HFFc6 (cell line): Measurements from ENCODE around the gene ARID3C. TPM values are rescaled to one million over a fixed set of nuclear protein-coding genes. Genes with fewer than 3 reads are reported as not detected.

ENCODE experiments used
- DNase-seq: peaks from one replicate; pipeline ENCODE4 v3.0.0-alpha.2; 2018
- H3K27ac Mint-ChIP-seq: 2 replicates; pipeline ENCODE4 v1.8.0; 2020; ENCODE audit warnings: mild to moderate bottlenecking, mixed read lengths
- H3K27me3 Mint-ChIP-seq: 2 replicates; pipeline ENCODE4 v1.8.0; 2021; ENCODE audit warnings: mild to moderate bottlenecking, moderate library complexity, mixed read lengths; ENCODE audit not compliant: insufficient read depth
- H3K36me3 Mint-ChIP-seq: 2 replicates; pipeline ENCODE4 v1.8.0; 2021; ENCODE audit warnings: low read depth, mixed read lengths
- H3K4me1 Mint-ChIP-seq: 2 replicates; pipeline ENCODE4 v1.8.0; 2020; ENCODE audit warnings: low read depth, mixed read lengths
- H3K4me3 Mint-ChIP-seq: 2 replicates; pipeline ENCODE4 v1.8.0; 2020; ENCODE audit warnings: mild to moderate bottlenecking, moderate library complexity, mixed read lengths
- H3K9me3 Mint-ChIP-seq: 2 replicates; pipeline ENCODE4 v1.8.0; 2020; ENCODE audit warnings: mild to moderate bottlenecking, mixed read lengths
- CTCF ChIP-seq: fragments of 200-600 bp; sonication (generic); IDR thresholded peaks from 2 replicates; pipeline ENCODE4 v1.5.0; 2021; ENCODE audit warnings: antibody characterized with exemption, mild to moderate bottlenecking
- total RNA-seq, 6 experiments: library from RNA; stranded (reverse); fragmentation: NEBNext Ultra II Directional; extraction: Animal tissue kit (Norgen Biotek cat#: 25700); gene quantifications; 2 replicates in 1 of 6; 3 replicates in 5 of 6; pipeline ENCODE4 v1.2.3, GENCODE V29; 2021

ARID3C gene
- total RNA-seq, 6 experiments from 2014 or later, result 0.14 to 0.17 TPM; not detected in 4

- DNase-seq, result no peak
- no peaks in the 10 kb centered on the region for H3K36me3 Mint-ChIP-seq
- H3K4me3 Mint-ChIP-seq, result no peak overlapping the region
- no peak overlapping the region for H3K27ac Mint-ChIP-seq
- TF ChIP-seq CTCF, result no peak
- H3K9me3 Mint-ChIP-seq, result no peaks in the 10 kb centered on the region
- H3K27me3 Mint-ChIP-seq, result peaks cover 56% of the 10 kb centered on the region
- no peaks in the 10 kb centered on the region for H3K4me1 Mint-ChIP-seq
Observed at GRCh38 chr9:34585946-34586669, 42.8 kb downstream of the ARID3C start.

- Mint-ChIP-seq H3K4me1 (no peaks in the 10 kb centered on the region), H3K9me3 (no peaks in the 10 kb centered on the region)
Observed at GRCh38 chr9:34584970-34585369, 43.9 kb downstream of the ARID3C start.

GRCh38 chr9:34582787-34583186 is 46.1 kb downstream of the ARID3C start:
- H3K27me3 Mint-ChIP-seq, result peaks cover 54% of the 10 kb centered on the region
- no peaks in the 10 kb centered on the region for H3K9me3 Mint-ChIP-seq
- no peak for DNase-seq
- H3K4me3 Mint-ChIP-seq, result no peak overlapping the region
- no peaks in the 10 kb centered on the region for H3K36me3 Mint-ChIP-seq
- no peak overlapping the region for H3K27ac Mint-ChIP-seq
- no peak for TF ChIP-seq CTCF
- no peaks in the 10 kb centered on the region for H3K4me1 Mint-ChIP-seq

More at GRCh38 chr9:34584970-34585369, 43.9 kb downstream of the ARID3C start:
- Mint-ChIP-seq H3K4me3 (no peak overlapping the region), H3K36me3 (no peaks in the 10 kb centered on the region), H3K27ac (no peak overlapping the region), H3K27me3 (peaks cover 59% of the 10 kb centered on the region)
- DNase-seq, result no peak
- no peak for TF ChIP-seq CTCF

GRCh38 chr9:34581318-34581717 is 47.5 kb downstream of the ARID3C start:
- Mint-ChIP-seq H3K4me3 (no peak overlapping the region), H3K27ac (no peak overlapping the region), H3K36me3 (no peaks in the 10 kb centered on the region), H3K9me3 (no peaks in the 10 kb centered on the region), H3K4me1 (no peaks in the 10 kb centered on the region), H3K27me3 (peaks cover 50% of the 10 kb centered on the region)
- TF ChIP-seq CTCF, result no peak
- no peak for DNase-seq

GRCh38 chr9:34580358-34580757 is 48.5 kb downstream of the ARID3C start:
- TF ChIP-seq CTCF, result no peak
- H3K36me3 Mint-ChIP-seq, result no peaks in the 10 kb centered on the region
- no peak overlapping the region for H3K27ac Mint-ChIP-seq
- H3K27me3 Mint-ChIP-seq, result peaks cover 46% of the 10 kb centered on the region
- DNase-seq, result no peak
- H3K4me1 Mint-ChIP-seq, result no peaks in the 10 kb centered on the region
- H3K9me3 Mint-ChIP-seq, result no peaks in the 10 kb centered on the region
- no peak overlapping the region for H3K4me3 Mint-ChIP-seq
